Erythroblast (primary cell): ENCODE data around the gene CRY1.

Source experiments
- GATA1 ChIP-seq: IDR thresholded peaks from 2 replicates; pipeline ENCODE4 v1.6.1; 2011; ENCODE audit warnings: low read depth, mild to moderate bottlenecking, control low read depth, low read length, moderate library complexity
- POLR2A ChIP-seq: IDR thresholded peaks from 2 replicates; pipeline ENCODE4 v1.6.1; 2011; ENCODE audit warnings: mild to moderate bottlenecking, low read length

DNA sequence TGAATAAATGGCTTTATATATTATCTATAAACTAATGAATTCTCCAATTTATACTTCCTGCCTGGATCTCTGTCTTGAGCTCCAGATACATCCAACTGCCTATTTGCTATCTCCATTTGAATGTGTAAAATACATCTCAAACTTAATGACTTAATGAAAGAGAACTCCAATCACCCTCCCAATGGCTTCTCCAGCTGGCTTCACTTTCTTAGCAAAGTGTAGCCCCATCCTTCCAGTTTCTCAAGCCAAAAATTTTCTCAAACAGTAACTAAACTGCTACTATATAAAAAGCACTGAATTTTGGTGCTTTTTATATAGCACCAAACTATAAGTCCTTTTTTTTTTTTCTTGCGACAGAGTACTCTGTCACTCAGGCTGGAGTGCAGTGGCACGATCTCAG lies 2.6 kb downstream of the CRY1 start:
- no peak for TF ChIP-seq POLR2A
- TF ChIP-seq GATA1: no peak
